Neural cell (in vitro differentiated cells): ENCODE data around the gene INSYN2B.

ENCODE experiments used
- POLR2AphosphoS5 ChIP-seq: IDR thresholded peaks from 2 replicates; pipeline ENCODE4 v1.6.1; 2012
- TF ChIP-seq, protein P1 (sequence below): fragments of 450-650 bp; IDR thresholded peaks from 2 replicates; pipeline ENCODE4 v1.5.1; 2014; ENCODE audit warnings: antibody characterized with exemption, mild to moderate bottlenecking, moderate library complexity; ENCODE audit not compliant: poor library complexity, severe bottlenecking

DNA sequence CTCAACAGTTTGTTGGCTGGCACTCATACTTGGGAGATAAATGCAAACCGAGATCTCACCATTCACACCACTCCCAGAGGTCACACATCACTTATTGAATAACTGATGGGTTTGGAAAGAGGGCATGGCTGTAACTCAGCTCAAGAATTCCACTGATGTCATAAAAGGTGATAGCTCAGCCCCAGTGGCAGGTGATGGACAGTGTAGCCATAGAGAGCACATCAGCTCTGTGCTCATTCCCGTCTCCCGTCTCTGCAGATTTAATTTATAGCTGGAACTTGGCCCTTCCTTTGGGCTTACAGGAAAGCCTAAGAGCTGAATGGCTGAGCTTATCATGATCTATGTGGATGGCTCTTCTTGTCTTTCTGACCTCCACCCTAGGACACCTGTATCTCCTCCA is 59.8 kb downstream of the INSYN2B start:
- TF ChIP-seq POLR2AphosphoS5 = no peak
- TF ChIP-seq, protein P1, sequence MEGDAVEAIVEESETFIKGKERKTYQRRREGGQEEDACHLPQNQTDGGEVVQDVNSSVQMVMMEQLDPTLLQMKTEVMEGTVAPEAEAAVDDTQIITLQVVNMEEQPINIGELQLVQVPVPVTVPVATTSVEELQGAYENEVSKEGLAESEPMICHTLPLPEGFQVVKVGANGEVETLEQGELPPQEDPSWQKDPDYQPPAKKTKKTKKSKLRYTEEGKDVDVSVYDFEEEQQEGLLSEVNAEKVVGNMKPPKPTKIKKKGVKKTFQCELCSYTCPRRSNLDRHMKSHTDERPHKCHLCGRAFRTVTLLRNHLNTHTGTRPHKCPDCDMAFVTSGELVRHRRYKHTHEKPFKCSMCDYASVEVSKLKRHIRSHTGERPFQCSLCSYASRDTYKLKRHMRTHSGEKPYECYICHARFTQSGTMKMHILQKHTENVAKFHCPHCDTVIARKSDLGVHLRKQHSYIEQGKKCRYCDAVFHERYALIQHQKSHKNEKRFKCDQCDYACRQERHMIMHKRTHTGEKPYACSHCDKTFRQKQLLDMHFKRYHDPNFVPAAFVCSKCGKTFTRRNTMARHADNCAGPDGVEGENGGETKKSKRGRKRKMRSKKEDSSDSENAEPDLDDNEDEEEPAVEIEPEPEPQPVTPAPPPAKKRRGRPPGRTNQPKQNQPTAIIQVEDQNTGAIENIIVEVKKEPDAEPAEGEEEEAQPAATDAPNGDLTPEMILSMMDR = no peak
